Transverse colon (tissue), 4 donors: ENCODE measurements around the gene RAB3C. TPM values are rescaled to one million over a fixed set of nuclear protein-coding genes. Genes with fewer than 3 reads are reported as not detected.

ENCODE experiments used
- DNase-seq: peaks from one replicate; pipeline ENCODE4 v3.0.0-alpha.2; 2019
- H3K27ac ChIP-seq, 4 donors: fragments of 200-600 bp; sonication (generic); 2 replicates each; pipeline ENCODE4 v1.5.1; 2016 to 2018; ENCODE audit warnings: inconsistent platforms in 4 of 4
- H3K27me3 ChIP-seq: fragments of 200-600 bp; sonication (generic); 2 replicates; pipeline ENCODE4 v1.5.1; 2017; ENCODE audit warnings: inconsistent platforms
- H3K36me3 ChIP-seq, 4 donors: fragments of 200-600 bp; sonication (generic); 2 replicates each; pipeline ENCODE4 v1.5.1; 2017 to 2019; ENCODE audit warnings: inconsistent platforms in 4 of 4
- H3K4me1 ChIP-seq, 4 donors: fragments of 200-600 bp; sonication (generic); 2 replicates each; pipeline ENCODE4 v1.5.1; 2017 to 2020; ENCODE audit warnings: inconsistent platforms in 4 of 4
- H3K4me3 ChIP-seq, 4 donors: fragments of 200-600 bp; sonication (generic); 1 replicate in 1 of 4; 2 replicates in 3 of 4; pipeline versions ENCODE4 v1.5.1 to v1.6.1; 2017 to 2019; ENCODE audit warnings: inconsistent platforms in 4 of 4
- H3K9me3 ChIP-seq, 2 donors: fragments of 200-600 bp; sonication (generic); 2 replicates each; pipeline ENCODE4 v1.5.1; 2017 to 2019; ENCODE audit warnings: inconsistent platforms in 2 of 2
- CTCF ChIP-seq, 5 experiments: fragments of 200-600 bp in 3 of 5; fragments of 450-650 bp in 2 of 5; sonication (generic) in 3 of 5; IDR thresholded peaks; 1 replicate in 2 of 5; 2 replicates in 3 of 5; pipeline ENCODE4 v1.5.1; 2016 to 2017; ENCODE audit warnings: antibody characterized with exemption in 5 of 5, inconsistent platforms in 3 of 5, mild to moderate bottlenecking in 2 of 5, moderate library complexity in 1 of 5
- EP300 ChIP-seq: sonication (generic); formaldehyde crosslinking; IDR thresholded peaks from one replicate; pipeline ENCODE4 v1.6.1; 2017; ENCODE audit warnings: antibody characterized with exemption, low read depth
- POLR2A ChIP-seq: fragments of 450-650 bp; IDR thresholded peaks from one replicate; pipeline ENCODE4 v1.6.1; 2016; ENCODE audit warnings: antibody characterized with exemption, mild to moderate bottlenecking, moderate library complexity
- POLR2AphosphoS5 ChIP-seq, 3 donors: sonication (generic); formaldehyde crosslinking; IDR thresholded peaks; one replicate each; pipeline ENCODE4 v1.6.1; 2016; ENCODE audit warnings: antibody characterized with exemption in 3 of 3
- WGBS, 2 donors: methylation state at CpG; one replicate each; pipeline ENCODE4 v1.1.5; 2018; ENCODE audit warnings: low coverage in 1 of 2; 5-methylcytosine and 5-hydroxymethylcytosine counted together
- in situ Hi-C, 4 donors: fragments of 200-750 bp; cut with MboI; loops; one replicate each; pipeline versions ENCODE4 v1.15.0 to v1.15.1; 2017; ENCODE audit warnings: low sequenced_read_pairs in 3 of 4, low pct_ligation_motif_present in 1 of 4, low pct_unique_long_range_greater_than_20kb in 1 of 4
- intact Hi-C: fragments of 100-400 bp; cut with DNase I; formaldehyde crosslinking; loops from one replicate; pipeline ENCODE4 v1.15.1; 2023; ENCODE audit warnings: low total_unique reads
- total RNA-seq, 4 donors: library from RNA; depleted of rRNA; stranded (reverse); fragments of >200 nt; gene quantifications; one replicate each; pipeline ENCODE4 v1.1.0, GENCODE V29; 2016

The RAB3C gene
- total RNA-seq, 4 donors from 2014 or later = 0.20 to 0.75 (median 0.51) TPM

GRCh38 chr5:58731641-58732040 is 148.8 kb downstream of the RAB3C start:
- DNase-seq = no peak
- WGBS, 2 donors = 73 to 79% methylated on average over 1 of the region's 1 CpG
- Histone ChIP-seq H3K27ac (no peak overlapping the region), H3K36me3 (no peaks in the 10 kb centered on the region), H3K27me3 (no peaks in the 10 kb centered on the region), H3K4me3 (no peak overlapping the region), H3K9me3 (no peaks in the 10 kb centered on the region), H3K4me1 (no peaks in the 10 kb centered on the region)
- in situ Hi-C loops = no loop called here
- TF ChIP-seq EP300 (no peak), POLR2AphosphoS5 (IDR thresholded peaks at IDR 0.05) (no peak), POLR2A (no peak), CTCF (IDR thresholded peaks at IDR 0.05) (no peak)
- intact Hi-C loops = no loop called here

GRCh38 chr5:58735637-58736036 is 152.8 kb downstream of the RAB3C start:
- H3K36me3 ChIP-seq = no peaks in the 10 kb centered on the region
- no peak overlapping the region for H3K27ac ChIP-seq
- no peaks in the 10 kb centered on the region for H3K27me3 ChIP-seq
- no peaks in the 10 kb centered on the region for H3K4me1 ChIP-seq
- no peaks in the 10 kb centered on the region for H3K9me3 ChIP-seq
- TF ChIP-seq POLR2AphosphoS5 (IDR thresholded peaks at IDR 0.05) = no peak
- no peak for TF ChIP-seq CTCF (IDR thresholded peaks at IDR 0.05)
- no peak for TF ChIP-seq POLR2A
- TF ChIP-seq EP300 = no peak
- in situ Hi-C loops = no loop called here
- intact Hi-C loops = no loop called here
- WGBS, 2 donors = 75% methylated on average over 1 of the region's 1 CpG; no CpG with 5 or more reads in 1 of the 2 donors
- no peak overlapping the region for H3K4me3 ChIP-seq
- no peak for DNase-seq

GRCh38 chr5:58736214-58736613 is 153.3 kb downstream of the RAB3C start:
- no peak for TF ChIP-seq CTCF (IDR thresholded peaks at IDR 0.05)
- H3K27me3 ChIP-seq = no peaks in the 10 kb centered on the region
- DNase-seq = no peak
- WGBS, 2 donors = 83 to 91% methylated on average over 5 of the region's 5 CpGs
- H3K4me1 ChIP-seq = no peaks in the 10 kb centered on the region
- no peaks in the 10 kb centered on the region for H3K9me3 ChIP-seq
- intact Hi-C loops = no loop called here
- H3K36me3 ChIP-seq = no peaks in the 10 kb centered on the region
- H3K4me3 ChIP-seq = no peak overlapping the region
- H3K27ac ChIP-seq = no peak overlapping the region
- in situ Hi-C loops = no loop called here

GRCh38 chr5:58737671-58738070 is 154.8 kb downstream of the RAB3C start:
- TF ChIP-seq EP300 = no peak
- no peak for TF ChIP-seq POLR2A
- TF ChIP-seq CTCF (IDR thresholded peaks at IDR 0.05) = no peak
- no peak for TF ChIP-seq POLR2AphosphoS5 (IDR thresholded peaks at IDR 0.05)
- H3K4me1 ChIP-seq = no peaks in the 10 kb centered on the region
- no peak overlapping the region for H3K4me3 ChIP-seq
- in situ Hi-C loops = no loop called here
- H3K9me3 ChIP-seq = no peaks in the 10 kb centered on the region
- H3K36me3 ChIP-seq = no peaks in the 10 kb centered on the region
- H3K27me3 ChIP-seq = no peaks in the 10 kb centered on the region
- intact Hi-C loops = no loop called here
- DNase-seq = no peak
- H3K27ac ChIP-seq = no peak overlapping the region
